Loucy (cell line): ENCODE results near the gene ZKSCAN4.

Experiments
- H2AFZ ChIP-seq: fragments of 200-600 bp; sonication (generic); 2 replicates; pipeline ENCODE4 v1.6.0; 2016; ENCODE audit warnings: antibody characterized with exemption, mild to moderate bottlenecking, low read length, moderate library complexity
- H3F3A ChIP-seq: fragments of 200-600 bp; 2 replicates; pipeline ENCODE4 v1.6.0; 2016; ENCODE audit warnings: antibody characterized with exemption, low read depth, mild to moderate bottlenecking
- H3K27me3 ChIP-seq: fragments of 200-600 bp; sonication (generic); 2 replicates; pipeline ENCODE4 v1.6.1; 2014; ENCODE audit warnings: low read length, mild to moderate bottlenecking; ENCODE audit not compliant: insufficient read depth, poor library complexity, severe bottlenecking
- H3K36me3 ChIP-seq: fragments of 200-600 bp; sonication (generic); 2 replicates; pipeline ENCODE4 v1.6.1; 2016; ENCODE audit warnings: low read length; ENCODE audit not compliant: insufficient read depth
- H3K4me1 ChIP-seq: fragments of 200-600 bp; sonication (generic); 2 replicates; pipeline ENCODE4 v1.5.1; 2014; ENCODE audit warnings: low read length, mild to moderate bottlenecking; ENCODE audit not compliant: insufficient read depth, poor library complexity, severe bottlenecking
- H3K4me2 ChIP-seq: fragments of 200-600 bp; sonication (generic); 2 replicates; pipeline ENCODE4 v1.6.0; 2014; ENCODE audit warnings: antibody characterized with exemption, low read length, low read depth, mild to moderate bottlenecking; ENCODE audit not compliant: poor library complexity, severe bottlenecking
- H3K4me3 ChIP-seq: fragments of 200-600 bp; sonication (generic); 2 replicates; pipeline ENCODE4 v1.5.1; 2014; ENCODE audit warnings: low read length, mild to moderate bottlenecking, mixed read lengths; ENCODE audit not compliant: poor library complexity, severe bottlenecking
- H3K79me2 ChIP-seq: fragments of 200-600 bp; sonication (generic); 2 replicates; pipeline ENCODE4 v1.6.1; 2014; ENCODE audit warnings: low read length; ENCODE audit not compliant: insufficient read depth
- H3K9ac ChIP-seq: fragments of 200-600 bp; sonication (generic); 2 replicates; pipeline ENCODE4 v1.6.0; 2014; ENCODE audit warnings: mild to moderate bottlenecking, low read depth, low read length, moderate library complexity; ENCODE audit not compliant: poor library complexity, severe bottlenecking
- H3K9me2 ChIP-seq: fragments of 200-600 bp; sonication (generic); replicated peaks from 2 replicates; pipeline ENCODE4 v1.6.1; 2016; ENCODE audit warnings: low read depth, low read length, mixed read lengths
- H3K9me3 ChIP-seq: fragments of 200-600 bp; sonication (generic); 2 replicates; pipeline ENCODE4 v1.6.1; 2014; ENCODE audit warnings: mild to moderate bottlenecking, antibody characterized with exemption, low read length, low read depth; ENCODE audit not compliant: insufficient read depth
- H4K20me1 ChIP-seq: fragments of 200-600 bp; sonication (generic); 2 replicates; pipeline ENCODE4 v1.6.0; 2014; ENCODE audit warnings: antibody characterized with exemption, low read length, mild to moderate bottlenecking; ENCODE audit not compliant: insufficient read depth, poor library complexity, severe bottlenecking
- CTCF ChIP-seq: fragments of 200-600 bp; sonication (generic); conservative IDR thresholded peaks from 2 replicates; pipeline ENCODE4 v1.5.1; 2014; ENCODE audit warnings: mild to moderate bottlenecking, antibody characterized with exemption, low read length
- EZH2phosphoT487 ChIP-seq: fragments of 200-600 bp; IDR thresholded peaks from 2 replicates; pipeline ENCODE4 v1.6.1; 2018; ENCODE audit warnings: antibody characterized with exemption, mild to moderate bottlenecking, moderate library complexity, borderline replicate concordance

Gene ZKSCAN4

GRCh38 chr6:28206928-28207509 lies 45.0 kb downstream of the ZKSCAN4 start:
- Histone ChIP-seq H2AFZ (no peak overlapping the region), H3K27me3 (no peaks in the 10 kb centered on the region), H3K4me1 (peaks cover 7% of the 10 kb centered on the region), H3K9ac (no peak overlapping the region), H3K79me2 (no peaks in the 10 kb centered on the region), H3K36me3 (no peaks in the 10 kb centered on the region), H3K4me2 (no peak overlapping the region), H3K4me3 (no peak overlapping the region), H3F3A (no peaks in the 10 kb centered on the region), H3K9me3 (no peaks in the 10 kb centered on the region), H3K9me2 (no peaks in the 10 kb centered on the region), H4K20me1 (no peaks in the 10 kb centered on the region)
- TF ChIP-seq CTCF: no peak
- no peak for TF ChIP-seq EZH2phosphoT487

GRCh38 chr6:28206527-28206926 lies 45.5 kb downstream of the ZKSCAN4 start:
- H3K4me2 ChIP-seq: no peak overlapping the region
- H3K36me3 ChIP-seq: no peaks in the 10 kb centered on the region
- no peak for TF ChIP-seq EZH2phosphoT487
- no peak for TF ChIP-seq CTCF
- no peaks in the 10 kb centered on the region for H3K27me3 ChIP-seq
- no peak overlapping the region for H3K4me3 ChIP-seq
- no peaks in the 10 kb centered on the region for H3K9me3 ChIP-seq
- H3K9ac ChIP-seq: no peak overlapping the region
- no peaks in the 10 kb centered on the region for H4K20me1 ChIP-seq
- H3K4me1 ChIP-seq: peaks cover 10% of the 10 kb centered on the region
- no peak overlapping the region for H2AFZ ChIP-seq
- no peaks in the 10 kb centered on the region for H3K9me2 ChIP-seq
- H3K79me2 ChIP-seq: no peaks in the 10 kb centered on the region
- no peaks in the 10 kb centered on the region for H3F3A ChIP-seq

GRCh38 chr6:28205879-28206278 lies 46.2 kb downstream of the ZKSCAN4 start:
- H3K9ac ChIP-seq: no peak overlapping the region
- no peak overlapping the region for H3K4me2 ChIP-seq
- TF ChIP-seq CTCF (no peak), EZH2phosphoT487 (no peak)
- no peaks in the 10 kb centered on the region for H4K20me1 ChIP-seq
- H2AFZ ChIP-seq: no peak overlapping the region
- H3K79me2 ChIP-seq: no peaks in the 10 kb centered on the region
- H3K4me3 ChIP-seq: no peak overlapping the region
- no peaks in the 10 kb centered on the region for H3K27me3 ChIP-seq
- no peaks in the 10 kb centered on the region for H3F3A ChIP-seq
- no peaks in the 10 kb centered on the region for H3K36me3 ChIP-seq
- peaks cover 10% of the 10 kb centered on the region for H3K4me1 ChIP-seq
- no peaks in the 10 kb centered on the region for H3K9me3 ChIP-seq
- H3K9me2 ChIP-seq: no peaks in the 10 kb centered on the region
